ENCODE results near the gene CHTOP. TPM values are rescaled to one million over a fixed set of nuclear protein-coding genes. Genes with fewer than 3 reads are reported as not detected.
"Not testable (repeated sequence)": the region's sequence is repeated elsewhere in the genome, so short reads cannot be mapped to it uniquely, and the experiment has no call there.

Gene CHTOP
- polyA plus RNA-seq, 1 of the 3 experiments (the other 2 are of a cell fraction): 84.9 TPM

GRCh38 chr1:153586347-153586746 is 47.5 kb upstream of the CHTOP start:
- 27% methylated on average over 1 of the region's 1 CpG for WGBS (ENCODE audit: low lambda C conversion rate)
- Histone ChIP-seq H4K20me1 (ENCODE audit: insufficient read depth) (no peaks in the 10 kb centered on the region), H3K27ac (ENCODE audit: low read depth in 2 of 2, low read length in 1 of 2) (no peak overlapping the region), H3K4me2 (no peak overlapping the region), H3K27me3 (ENCODE audit: insufficient read depth) (no peaks in the 10 kb centered on the region), H3K9me2 (no peaks in the 10 kb centered on the region), H3K9ac (no peak overlapping the region), H3K79me2 (ENCODE audit: insufficient read depth) (no peaks in the 10 kb centered on the region), H3F3A (replicated peaks; ENCODE audit: insufficient read depth) (peaks cover 1% of the 10 kb centered on the region), H3K4me1 (ENCODE audit: control insufficient read depth in 1 of 2, insufficient read depth in 2 of 2, low read depth in 1 of 2, low read length in 1 of 2) (peaks cover 0 to 3% of the 10 kb centered on the region in 2 experiments; a peak in 2 of 4 replicates), H3K36me3 (replicated peaks in 1 of 2; ENCODE audit: control insufficient read depth in 1 of 2, insufficient read depth in 2 of 2, low read length in 1 of 2) (no peaks in the 10 kb centered on the region), H3K9me3 (no peaks in the 10 kb centered on the region), H3K4me3 (ENCODE audit: low read depth in 2 of 2, low read length in 1 of 2) (no peak overlapping the region), H2AFZ (ENCODE audit: low read depth) (no peak overlapping the region)
- CTCF ChIA-PET: interaction anchor here (0.7 to 3.3 kb wide), 6 partner anchors 9 to 76 kb away, joined by 3 to 18 read pairs (median 4); no protein-coding TSS in a partner anchor
- POLR2A ChIA-PET: no interaction called here
- DNase-seq: no peak
- TF ChIP-seq RXRA (IDR thresholded peaks at IDR 0.05; ENCODE audit: borderline replicate concordance, low read depth) (no peak), YY1 (IDR thresholded peaks at IDR 0.05; ENCODE audit: low read depth) (no peak), TCF12 (IDR thresholded peaks at IDR 0.05) (no peak), RFX5 (IDR thresholded peaks at IDR 0.05; ENCODE audit: low read length) (no peak)

GRCh38 chr1:153587314-153587713 is 46.6 kb upstream of the CHTOP start:
- peak; percentile 60 for DNase-seq
- H3K9me2 ChIP-seq: no peaks in the 10 kb centered on the region
- H4K20me1 ChIP-seq (ENCODE audit: insufficient read depth): no peaks in the 10 kb centered on the region
- no peaks in the 10 kb centered on the region for H3K79me2 ChIP-seq (ENCODE audit: insufficient read depth)
- TF ChIP-seq GATA2 (CRISPR knock-in tag; IDR thresholded peaks at IDR 0.05): 0 out of 2 replicates have a peak, but pooled peaks have one; percentile 23
- no peak for TF ChIP-seq MEF2A (IDR thresholded peaks at IDR 0.05; ENCODE audit: borderline replicate concordance, low read depth)
- POLR2A ChIA-PET: no interaction called here
- H3K27me3 ChIP-seq (ENCODE audit: insufficient read depth): no peaks in the 10 kb centered on the region
- no peak overlapping the region for H3K4me3 ChIP-seq (ENCODE audit: low read depth in 2 of 2, low read length in 1 of 2)
- no peaks in the 10 kb centered on the region for H3K9me3 ChIP-seq
- H3K4me1 ChIP-seq (ENCODE audit: control insufficient read depth in 1 of 2, insufficient read depth in 2 of 2, low read depth in 1 of 2, low read length in 1 of 2): peaks cover 0 to 3% of the 10 kb centered on the region in 2 experiments; a peak in 2 of 4 replicates
- CTCF ChIA-PET: interaction anchor here (1.0 to 3.3 kb wide), 6 partner anchors 9 to 77 kb away, joined by 3 to 18 read pairs (median 4); no protein-coding TSS in a partner anchor
- peak overlapping the region; percentile 42; the same call in 1 of the 2 replicates for H2AFZ ChIP-seq (ENCODE audit: low read depth)
- H3F3A ChIP-seq (replicated peaks; ENCODE audit: insufficient read depth): peaks cover 2% of the 10 kb centered on the region
- no peak overlapping the region for H3K9ac ChIP-seq
- no peak overlapping the region for H3K4me2 ChIP-seq
- WGBS (ENCODE audit: low lambda C conversion rate): 59% methylated on average over 5 of the region's 5 CpGs
- H3K36me3 ChIP-seq (replicated peaks in 1 of 2; ENCODE audit: control insufficient read depth in 1 of 2, insufficient read depth in 2 of 2, low read length in 1 of 2): no peaks in the 10 kb centered on the region
- no peak overlapping the region for H3K27ac ChIP-seq (ENCODE audit: low read depth in 2 of 2, low read length in 1 of 2)

GRCh38 chr1:153588033-153588432 is 45.8 kb upstream of the CHTOP start:
- H3K4me2 ChIP-seq; H3K9me3 ChIP-seq; H4K20me1 ChIP-seq (ENCODE audit: insufficient read depth); H3K9ac ChIP-seq; H3F3A ChIP-seq (replicated peaks; ENCODE audit: insufficient read depth); H3K79me2 ChIP-seq (ENCODE audit: insufficient read depth); H3K9me2 ChIP-seq; H3K27me3 ChIP-seq (ENCODE audit: insufficient read depth); H2AFZ ChIP-seq (ENCODE audit: low read depth); H3K4me3 ChIP-seq (ENCODE audit: low read depth in 2 of 2, low read length in 1 of 2); H3K4me1 ChIP-seq (ENCODE audit: control insufficient read depth in 1 of 2, insufficient read depth in 2 of 2, low read depth in 1 of 2, low read length in 1 of 2); POLR2A ChIA-PET; DNase-seq; H3K36me3 ChIP-seq (replicated peaks in 1 of 2; ENCODE audit: control insufficient read depth in 1 of 2, insufficient read depth in 2 of 2, low read length in 1 of 2); H3K27ac ChIP-seq (ENCODE audit: low read depth in 2 of 2, low read length in 1 of 2): not testable (repeated sequence)
- 91% methylated on average over 10 of the region's 10 CpGs for WGBS (ENCODE audit: low lambda C conversion rate)
- CTCF ChIA-PET: interaction anchor here (1.0 to 3.3 kb wide), 4 partner anchors 8 to 33 kb away, joined by 3 to 18 read pairs (median 4); no protein-coding TSS in a partner anchor

- DNase-seq: no peak
- CTCF ChIA-PET: interaction anchor here (1.0 kb wide), 1 partner anchor 16 kb away, joined by 4 read pairs; no protein-coding TSS in a partner anchor
- Histone ChIP-seq H4K20me1 (ENCODE audit: insufficient read depth) (no peaks in the 10 kb centered on the region), H2AFZ (ENCODE audit: low read depth) (no peak overlapping the region), H3K9me3 (no peaks in the 10 kb centered on the region), H3F3A (replicated peaks; ENCODE audit: insufficient read depth) (peaks cover 2% of the 10 kb centered on the region), H3K9ac (no peak overlapping the region), H3K9me2 (no peaks in the 10 kb centered on the region), H3K36me3 (replicated peaks in 1 of 2; ENCODE audit: control insufficient read depth in 1 of 2, insufficient read depth in 2 of 2, low read length in 1 of 2) (no peaks in the 10 kb centered on the region), H3K27me3 (ENCODE audit: insufficient read depth) (no peaks in the 10 kb centered on the region), H3K27ac (ENCODE audit: low read depth in 2 of 2, low read length in 1 of 2) (no peak overlapping the region), H3K4me1 (ENCODE audit: control insufficient read depth in 1 of 2, insufficient read depth in 2 of 2, low read depth in 1 of 2, low read length in 1 of 2) (peaks cover 0 to 3% of the 10 kb centered on the region in 2 experiments; a peak in 2 of 4 replicates), H3K4me2 (no peak overlapping the region), H3K79me2 (ENCODE audit: insufficient read depth) (no peaks in the 10 kb centered on the region), H3K4me3 (ENCODE audit: low read depth in 2 of 2, low read length in 1 of 2) (no peak overlapping the region)
- POLR2A ChIA-PET: no interaction called here
- WGBS (ENCODE audit: low lambda C conversion rate): 86% methylated on average over 2 of the region's 2 CpGs
- TF ChIP-seq RAD21 (IDR thresholded peaks at IDR 0.05; ENCODE audit: low read length) (no peak), PBX3 (IDR thresholded peaks at IDR 0.05) (no peak), ZBTB33 (IDR thresholded peaks at IDR 0.05; ENCODE audit: borderline replicate concordance, low read depth) (no peak), CTCF (IDR thresholded peaks at IDR 0.05) (no peak), CHD2 (IDR thresholded peaks at IDR 0.05; ENCODE audit: low read length, partially characterized antibody) (no peak), FOSL2 (IDR thresholded peaks at IDR 0.05; ENCODE audit: borderline replicate concordance, low read depth) (no peak), YY1 (IDR thresholded peaks at IDR 0.05; ENCODE audit: low read depth) (no peak)
Observed at GRCh38 chr1:153588482-153588881, 45.4 kb upstream of the CHTOP start.
